HepG2 (cell line): Measurements from ENCODE around the gene CLHC1. TPM values are rescaled to one million over a fixed set of nuclear protein-coding genes. Genes with fewer than 3 reads are reported as not detected.

Source experiments
- CBX1 ChIP-seq: IDR thresholded peaks from one replicate; pipeline ENCODE4 v1.6.1; 2016; ENCODE audit warnings: antibody characterized with exemption, low read depth
- DNMT3B ChIP-seq: conservative IDR thresholded peaks from 2 replicates; pipeline ENCODE4 v1.6.1; 2016; ENCODE audit warnings: missing biosample characterization, control low read depth
- EHMT2 ChIP-seq: fragments of 200-600 bp; sonication (generic); IDR thresholded peaks from 2 replicates; pipeline ENCODE4 v1.7.0; 2017; ENCODE audit warnings: antibody characterized with exemption, low read depth, low read length, borderline replicate concordance
- EP300 ChIP-seq, 3 experiments: sonication (generic) in 1 of 3; formaldehyde crosslinking in 1 of 3; IDR thresholded peaks; 2 replicates each; pipeline versions ENCODE4 v1.5.1 to v1.6.1; 2011 to 2020; ENCODE audit warnings: low read depth in 2 of 3, low read length in 2 of 3, borderline replicate concordance in 1 of 3, improper control_type of control experiment in 1 of 3, mild to moderate bottlenecking in 1 of 3, missing genetic modification reagents in 1 of 3, moderate library complexity in 1 of 3
- FOXP1 ChIP-seq, 2 experiments: fragments of 450-650 bp in 1 of 2; IDR thresholded peaks; 2 replicates each; pipeline ENCODE4 v1.6.1; 2017 to 2018; ENCODE audit warnings: antibody characterized with exemption in 1 of 2
- GTF2F1 ChIP-seq: fragments of 150-350 bp; IDR thresholded peaks from 2 replicates; pipeline ENCODE4 v1.6.1; 2014; ENCODE audit warnings: low read length
- HDAC6 ChIP-seq: fragments of 200-600 bp; sonication (generic); IDR thresholded peaks from 2 replicates; pipeline ENCODE4 v1.7.0; 2017; ENCODE audit warnings: mild to moderate bottlenecking, antibody characterized with exemption, low read length, low read depth
- HHEX ChIP-seq: IDR thresholded peaks from 2 replicates; pipeline ENCODE4 v1.6.1; 2016; ENCODE audit warnings: control low read depth
- ISL2 ChIP-seq: sonication (generic); formaldehyde crosslinking; IDR thresholded peaks from 2 replicates; pipeline ENCODE4 v1.5.0; 2020; ENCODE audit warnings: missing genetic modification reagents
- KDM2A ChIP-seq: sonication (generic); formaldehyde crosslinking; IDR thresholded peaks from 2 replicates; pipeline ENCODE4 v1.4.0; 2020; ENCODE audit warnings: low read depth, missing genetic modification reagents, borderline replicate concordance
- KLF9 ChIP-seq: IDR thresholded peaks from 2 replicates; pipeline ENCODE4 v1.6.1; 2016; ENCODE audit warnings: low read depth
- NFIC ChIP-seq: IDR thresholded peaks from 2 replicates; pipeline ENCODE4 v1.6.1; 2012; ENCODE audit warnings: mild to moderate bottlenecking, low read length, inconsistent platforms
- NFKBIZ ChIP-seq: IDR thresholded peaks from 2 replicates; pipeline ENCODE4 v1.6.1; 2018; ENCODE audit warnings: missing genetic modification reagents, missing compliant biosample characterization
- PTBP1 ChIP-seq: fragments of 200-400 bp; formaldehyde crosslinking; IDR thresholded peaks from 2 replicates; pipeline ENCODE4 v1.6.1; 2018; ENCODE audit warnings: low read length, low read depth; ENCODE audit not compliant: poor library complexity, severe bottlenecking
- REPIN1 ChIP-seq: sonication (generic); formaldehyde crosslinking; IDR thresholded peaks from 2 replicates; pipeline ENCODE4 v1.8.0; 2022; ENCODE audit warnings: missing genetic modification reagents, low read depth, mild to moderate bottlenecking, borderline replicate concordance
- STAT5B ChIP-seq: sonication (generic); formaldehyde crosslinking; IDR thresholded peaks from 2 replicates; pipeline ENCODE4 v1.4.0; 2020; ENCODE audit warnings: missing genetic modification reagents
- SUZ12 ChIP-seq: fragments of 150-350 bp; IDR thresholded peaks from 2 replicates; pipeline ENCODE4 v1.6.1; 2014; ENCODE audit warnings: low read depth, low read length
- TBX2 ChIP-seq: sonication (generic); formaldehyde crosslinking; IDR thresholded peaks from 2 replicates; pipeline ENCODE4 v1.5.0; 2020; ENCODE audit warnings: missing genetic modification reagents, mild to moderate bottlenecking, borderline replicate concordance
- TBX3 ChIP-seq: fragments of 450-650 bp; IDR thresholded peaks from 2 replicates; pipeline ENCODE4 v1.6.1; 2017; ENCODE audit warnings: antibody characterized with exemption, mild to moderate bottlenecking, inconsistent platforms, borderline replicate concordance
- ZC3H13 ChIP-seq: sonication (generic); formaldehyde crosslinking; IDR thresholded peaks from 2 replicates; pipeline ENCODE4 v1.8.1; 2023; ENCODE audit warnings: mild to moderate bottlenecking, missing genetic modification reagents, moderate library complexity
- ZNF331 ChIP-seq: sonication (generic); formaldehyde crosslinking; IDR thresholded peaks from 2 replicates; pipeline ENCODE4 v1.4.0; 2020; ENCODE audit warnings: missing genetic modification reagents
- ZNF335 ChIP-seq: sonication (generic); formaldehyde crosslinking; IDR thresholded peaks from 2 replicates; pipeline ENCODE4 v1.4.0; 2020; ENCODE audit warnings: missing genetic modification reagents
- ZNF644 ChIP-seq: IDR thresholded peaks from 2 replicates; pipeline ENCODE4 v1.6.1; 2016; ENCODE audit warnings: low read depth
- ZNF766 ChIP-seq: sonication (generic); formaldehyde crosslinking; IDR thresholded peaks from 2 replicates; pipeline ENCODE4 v1.5.0; 2020; ENCODE audit warnings: missing genetic modification reagents, borderline replicate concordance
- ZNF784 ChIP-seq: sonication (generic); formaldehyde crosslinking; IDR thresholded peaks from 2 replicates; pipeline ENCODE4 v1.5.1; 2020; ENCODE audit warnings: missing genetic modification reagents, mild to moderate bottlenecking, borderline replicate concordance
- polyA plus RNA-seq, 8 experiments: library from polyadenylated mRNA; depleted of rRNA in 3 of 8; stranded (reverse) in 7 of 8; unstranded in 1 of 8; fragments of >200 nt; fragmentation: Illumina TruSeq in 4 of 8; extraction: Trizol in 4 of 8; gene quantifications; 2 replicates each; pipeline versions ENCODE4 v1.2.1 to v1.2.3, GENCODE V29; 2011 to 2016; ENCODE audit warnings: low read depth in 4 of 8, missing spikeins in 1 of 8, mixed read lengths in 1 of 8; ENCODE audit not compliant: insufficient read depth in 1 of 8
- total RNA-seq, 5 experiments: library from RNA; depleted of rRNA; stranded (reverse); fragments of >200 nt; fragmentation: Illumina TruSeq; extraction: Trizol; gene quantifications; 2 replicates each; pipeline ENCODE4 v1.2.3, GENCODE V29; 2016; ENCODE audit warnings: low read depth in 1 of 5
- TF ChIP-seq, protein P1 (sequence below): sonication (generic); formaldehyde crosslinking; IDR thresholded peaks from 2 replicates; pipeline ENCODE4 v1.5.0; 2020; ENCODE audit warnings: missing genetic modification reagents
- TF ChIP-seq, protein P2 (sequence below): sonication (generic); formaldehyde crosslinking; IDR thresholded peaks from 2 replicates; pipeline ENCODE4 v1.4.0; 2020; ENCODE audit warnings: missing genetic modification reagents

Gene CLHC1
- total and polyA plus RNA-seq, 2 of the 13 experiments (the other 11 are each of a cell fraction or from before 2014, with no cell fraction given): 9.8 to 12.6 TPM

GRCh38 chr2:55180374-55180773, 51.7 kb downstream of the CLHC1 start (continued):
- TF ChIP-seq, protein P1, sequence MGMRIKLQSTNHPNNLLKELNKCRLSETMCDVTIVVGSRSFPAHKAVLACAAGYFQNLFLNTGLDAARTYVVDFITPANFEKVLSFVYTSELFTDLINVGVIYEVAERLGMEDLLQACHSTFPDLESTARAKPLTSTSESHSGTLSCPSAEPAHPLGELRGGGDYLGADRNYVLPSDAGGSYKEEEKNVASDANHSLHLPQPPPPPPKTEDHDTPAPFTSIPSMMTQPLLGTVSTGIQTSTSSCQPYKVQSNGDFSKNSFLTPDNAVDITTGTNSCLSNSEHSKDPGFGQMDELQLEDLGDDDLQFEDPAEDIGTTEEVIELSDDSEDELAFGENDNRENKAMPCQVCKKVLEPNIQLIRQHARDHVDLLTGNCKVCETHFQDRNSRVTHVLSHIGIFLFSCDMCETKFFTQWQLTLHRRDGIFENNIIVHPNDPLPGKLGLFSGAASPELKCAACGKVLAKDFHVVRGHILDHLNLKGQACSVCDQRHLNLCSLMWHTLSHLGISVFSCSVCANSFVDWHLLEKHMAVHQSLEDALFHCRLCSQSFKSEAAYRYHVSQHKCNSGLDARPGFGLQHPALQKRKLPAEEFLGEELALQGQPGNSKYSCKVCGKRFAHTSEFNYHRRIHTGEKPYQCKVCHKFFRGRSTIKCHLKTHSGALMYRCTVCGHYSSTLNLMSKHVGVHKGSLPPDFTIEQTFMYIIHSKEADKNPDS: no peak
- TF ChIP-seq STAT5B (no peak), EHMT2 (0 out of 2 replicates have a peak, but pooled peaks have one; percentile 35), ZNF784 (CRISPR knock-in tag) (no peak), GTF2F1 (no peak), HHEX (CRISPR knock-in tag) (0 out of 2 replicates have a peak, but pooled peaks have one; percentile 36), KLF9 (no peak), ZNF331 (CRISPR knock-in tag) (no peak), DNMT3B (CRISPR knock-in tag) (no peak), FOXP1 (IDR thresholded peaks at IDR 0.05) (no peak), FOXP1 (CRISPR knock-in tag; IDR thresholded peaks at IDR 0.05) (peak; percentile 55), ZNF644 (CRISPR knock-in tag) (peak; percentile 68; the same call in 1 of the 2 replicates), ISL2 (0 out of 2 replicates have a peak, but pooled peaks have one; percentile 24), EP300 (IDR thresholded peaks at IDR 0.05; ENCODE audit: low read depth in 2 of 2, low read length in 2 of 2) (peak in 1 of 2 experiments; percentile 72; a peak in 1 of 4 replicates), EP300 (CRISPR knock-in tag; IDR thresholded peaks at IDR 0.05; ENCODE audit: borderline replicate concordance) (no peak), REPIN1 (CRISPR knock-in tag) (no peak), CBX1 (no peak), TBX3 (no peak), PTBP1 (no peak), SUZ12 (no peak), TBX2 (CRISPR knock-in tag) (no peak), NFIC (no peak), ZNF335 (CRISPR knock-in tag) (0 out of 2 replicates have a peak, but pooled peaks have one; percentile 22), NFKBIZ (CRISPR knock-in tag) (no peak), KDM2A (no peak), HDAC6 (no peak), ZC3H13 (CRISPR knock-in tag) (no peak), ZNF766 (no peak)
- TF ChIP-seq, protein P2, sequence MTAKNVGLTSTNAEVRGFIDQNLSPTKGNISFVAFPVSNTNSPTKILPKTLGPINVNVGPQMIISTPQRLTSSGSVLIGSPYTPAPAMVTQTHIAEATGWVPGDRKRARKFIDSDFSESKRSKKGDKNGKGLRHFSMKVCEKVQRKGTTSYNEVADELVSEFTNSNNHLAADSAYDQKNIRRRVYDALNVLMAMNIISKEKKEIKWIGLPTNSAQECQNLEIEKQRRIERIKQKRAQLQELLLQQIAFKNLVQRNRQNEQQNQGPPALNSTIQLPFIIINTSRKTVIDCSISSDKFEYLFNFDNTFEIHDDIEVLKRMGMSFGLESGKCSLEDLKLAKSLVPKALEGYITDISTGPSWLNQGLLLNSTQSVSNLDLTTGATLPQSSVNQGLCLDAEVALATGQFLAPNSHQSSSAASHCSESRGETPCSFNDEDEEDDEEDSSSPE (CRISPR knock-in tag): no peak
